ENCODE results near the gene NEDD8. TPM values are rescaled to one million over a fixed set of nuclear protein-coding genes. Genes with fewer than 3 reads are reported as not detected.
"Not testable (repeated sequence)": the region's sequence is repeated elsewhere in the genome, so short reads cannot be mapped to it uniquely, and the experiment has no call there.

Gene NEDD8
- total and polyA plus RNA-seq, 9 donors = 180 to 245 (median 221) TPM

- 47% methylated on average over 4 of the region's 4 CpGs for whole genome bisulfite sequencing (ENCODE audit: insufficient coverage)
- no peaks in the 10 kb centered on the region for H3K27me3 ChIP-seq (ENCODE audit: control insufficient read depth, insufficient read depth, low read length)
- no peak overlapping the region for H3K27ac ChIP-seq (ENCODE audit: low read length)
- no peak for DNase-seq
- peaks cover 5% of the 10 kb centered on the region for H3K36me3 ChIP-seq (ENCODE audit: control insufficient read depth, insufficient read depth, low read length)
- H3K4me1 ChIP-seq (ENCODE audit: control insufficient read depth, insufficient read depth, low read length) = no peaks in the 10 kb centered on the region
- no peak overlapping the region for H3K4me3 ChIP-seq (ENCODE audit: low read length)
- H3K9me3 ChIP-seq (replicated peaks; ENCODE audit: control insufficient read depth, low read depth, low read length) = no peaks in the 10 kb centered on the region
Observed at GRCh38 chr14:24250354-24250753, 18.2 kb upstream of the NEDD8 start.

GRCh38 chr14:24249230-24250021 lies 17.3 kb upstream of the NEDD8 start:
- Histone ChIP-seq H3K27ac (ENCODE audit: low read length) (no peak overlapping the region), H3K9me3 (replicated peaks; ENCODE audit: control insufficient read depth, low read depth, low read length) (no peaks in the 10 kb centered on the region), H3K36me3 (ENCODE audit: control insufficient read depth, insufficient read depth, low read length) (peaks cover under 1% of the 10 kb centered on the region), H3K4me3 (ENCODE audit: low read length) (no peak overlapping the region), H3K27me3 (ENCODE audit: control insufficient read depth, insufficient read depth, low read length) (no peaks in the 10 kb centered on the region), H3K4me1 (ENCODE audit: control insufficient read depth, insufficient read depth, low read length) (no peaks in the 10 kb centered on the region)
- 71% methylated on average over 9 of the region's 13 CpGs for WGBS (ENCODE audit: insufficient coverage)
- DNase-seq = no peak

GRCh38 chr14:24247422-24247821 lies 15.3 kb upstream of the NEDD8 start:
- H3K36me3 ChIP-seq (ENCODE audit: control insufficient read depth, insufficient read depth, low read length) = no peaks in the 10 kb centered on the region
- 68% methylated on average over 6 of the region's 7 CpGs for WGBS (ENCODE audit: insufficient coverage)
- no peak overlapping the region for H3K27ac ChIP-seq (ENCODE audit: low read length)
- peaks cover 9% of the 10 kb centered on the region for H3K4me1 ChIP-seq (ENCODE audit: control insufficient read depth, insufficient read depth, low read length)
- no peak for DNase-seq
- no peak overlapping the region for H3K4me3 ChIP-seq (ENCODE audit: low read length)
- no peaks in the 10 kb centered on the region for H3K9me3 ChIP-seq (replicated peaks; ENCODE audit: control insufficient read depth, low read depth, low read length)
- H3K27me3 ChIP-seq (ENCODE audit: control insufficient read depth, insufficient read depth, low read length) = no peaks in the 10 kb centered on the region

- no peak for DNase-seq
- H3K27me3 ChIP-seq (ENCODE audit: control insufficient read depth, insufficient read depth, low read length) = no peaks in the 10 kb centered on the region
- no peaks in the 10 kb centered on the region for H3K9me3 ChIP-seq (replicated peaks; ENCODE audit: control insufficient read depth, low read depth, low read length)
- H3K36me3 ChIP-seq (ENCODE audit: control insufficient read depth, insufficient read depth, low read length) = no peaks in the 10 kb centered on the region
- WGBS (ENCODE audit: insufficient coverage) = 93% methylated on average over 3 of the region's 3 CpGs
- H3K4me3 ChIP-seq (ENCODE audit: low read length) = no peak overlapping the region
- H3K4me1 ChIP-seq (ENCODE audit: control insufficient read depth, insufficient read depth, low read length) = peaks cover 10% of the 10 kb centered on the region
- no peak overlapping the region for H3K27ac ChIP-seq (ENCODE audit: low read length)
Observed at GRCh38 chr14:24246765-24247212, 14.6 kb upstream of the NEDD8 start.

GRCh38 chr14:24245350-24245749 lies 13.2 kb upstream of the NEDD8 start:
- not testable (repeated sequence) for H3K4me3 ChIP-seq (ENCODE audit: low read length); DNase-seq; H3K27ac ChIP-seq (ENCODE audit: low read length); H3K27me3 ChIP-seq (ENCODE audit: control insufficient read depth, insufficient read depth, low read length); H3K9me3 ChIP-seq (replicated peaks; ENCODE audit: control insufficient read depth, low read depth, low read length); H3K36me3 ChIP-seq (ENCODE audit: control insufficient read depth, insufficient read depth, low read length)
- peaks cover 24% of the 10 kb centered on the region for H3K4me1 ChIP-seq (ENCODE audit: control insufficient read depth, insufficient read depth, low read length)
- WGBS (ENCODE audit: insufficient coverage) = 96% methylated on average over 10 of the region's 11 CpGs

- peak; percentile 39 for DNase-seq
- Histone ChIP-seq H3K4me1 (ENCODE audit: control insufficient read depth, insufficient read depth, low read length) (peaks cover 29% of the 10 kb centered on the region), H3K27me3 (ENCODE audit: control insufficient read depth, insufficient read depth, low read length) (no peaks in the 10 kb centered on the region), H3K4me3 (ENCODE audit: low read length) (peak overlapping the region; percentile 86), H3K27ac (ENCODE audit: low read length) (peak overlapping the region; percentile 99), H3K36me3 (ENCODE audit: control insufficient read depth, insufficient read depth, low read length) (peaks cover 28% of the 10 kb centered on the region), H3K9me3 (replicated peaks; ENCODE audit: control insufficient read depth, low read depth, low read length) (no peaks in the 10 kb centered on the region)
- 60% methylated on average over 2 of the region's 10 CpGs for WGBS (ENCODE audit: insufficient coverage)
Observed at GRCh38 chr14:24243336-24243836, 11.2 kb upstream of the NEDD8 start.

GRCh38 chr14:24241829-24242443 lies 9.8 kb upstream of the NEDD8 start:
- peaks cover 43% of the 10 kb centered on the region for H3K36me3 ChIP-seq (ENCODE audit: control insufficient read depth, insufficient read depth, low read length)
- no peaks in the 10 kb centered on the region for H3K27me3 ChIP-seq (ENCODE audit: control insufficient read depth, insufficient read depth, low read length)
- no peaks in the 10 kb centered on the region for H3K9me3 ChIP-seq (replicated peaks; ENCODE audit: control insufficient read depth, low read depth, low read length)
- 1% methylated on average over 37 of the region's 39 CpGs for WGBS (ENCODE audit: insufficient coverage)
- peak; percentile 97 for DNase-seq
- H3K4me3 ChIP-seq (ENCODE audit: low read length) = peak overlapping the region; percentile 86
- H3K27ac ChIP-seq (ENCODE audit: low read length) = peak overlapping the region; percentile 99
- peaks cover 29% of the 10 kb centered on the region for H3K4me1 ChIP-seq (ENCODE audit: control insufficient read depth, insufficient read depth, low read length)

- Histone ChIP-seq H3K9me3 (replicated peaks; ENCODE audit: control insufficient read depth, low read depth, low read length) (no peaks in the 10 kb centered on the region), H3K4me1 (ENCODE audit: control insufficient read depth, insufficient read depth, low read length) (peaks cover 29% of the 10 kb centered on the region), H3K27me3 (ENCODE audit: control insufficient read depth, insufficient read depth, low read length) (no peaks in the 10 kb centered on the region), H3K27ac (ENCODE audit: low read length) (no peak overlapping the region), H3K36me3 (ENCODE audit: control insufficient read depth, insufficient read depth, low read length) (peaks cover 56% of the 10 kb centered on the region), H3K4me3 (ENCODE audit: low read length) (no peak overlapping the region)
- WGBS (ENCODE audit: insufficient coverage) = 80% methylated on average over 6 of the region's 9 CpGs
- peak; percentile 23 for DNase-seq
Observed at GRCh38 chr14:24240110-24240918, 8.1 kb upstream of the NEDD8 start.

GRCh38 chr14:24238527-24239037 lies 6.4 kb upstream of the NEDD8 start:
- 82% methylated on average over 4 of the region's 5 CpGs for WGBS (ENCODE audit: insufficient coverage)
- Histone ChIP-seq H3K4me1 (ENCODE audit: control insufficient read depth, insufficient read depth, low read length) (peaks cover 28% of the 10 kb centered on the region), H3K27me3 (ENCODE audit: control insufficient read depth, insufficient read depth, low read length) (no peaks in the 10 kb centered on the region), H3K9me3 (replicated peaks; ENCODE audit: control insufficient read depth, low read depth, low read length) (no peaks in the 10 kb centered on the region), H3K36me3 (ENCODE audit: control insufficient read depth, insufficient read depth, low read length) (peaks cover 65% of the 10 kb centered on the region), H3K4me3 (ENCODE audit: low read length) (no peak overlapping the region), H3K27ac (ENCODE audit: low read length) (no peak overlapping the region)
- DNase-seq = no peak
